ENCODE results near the gene KCNQ4.

DNA sequence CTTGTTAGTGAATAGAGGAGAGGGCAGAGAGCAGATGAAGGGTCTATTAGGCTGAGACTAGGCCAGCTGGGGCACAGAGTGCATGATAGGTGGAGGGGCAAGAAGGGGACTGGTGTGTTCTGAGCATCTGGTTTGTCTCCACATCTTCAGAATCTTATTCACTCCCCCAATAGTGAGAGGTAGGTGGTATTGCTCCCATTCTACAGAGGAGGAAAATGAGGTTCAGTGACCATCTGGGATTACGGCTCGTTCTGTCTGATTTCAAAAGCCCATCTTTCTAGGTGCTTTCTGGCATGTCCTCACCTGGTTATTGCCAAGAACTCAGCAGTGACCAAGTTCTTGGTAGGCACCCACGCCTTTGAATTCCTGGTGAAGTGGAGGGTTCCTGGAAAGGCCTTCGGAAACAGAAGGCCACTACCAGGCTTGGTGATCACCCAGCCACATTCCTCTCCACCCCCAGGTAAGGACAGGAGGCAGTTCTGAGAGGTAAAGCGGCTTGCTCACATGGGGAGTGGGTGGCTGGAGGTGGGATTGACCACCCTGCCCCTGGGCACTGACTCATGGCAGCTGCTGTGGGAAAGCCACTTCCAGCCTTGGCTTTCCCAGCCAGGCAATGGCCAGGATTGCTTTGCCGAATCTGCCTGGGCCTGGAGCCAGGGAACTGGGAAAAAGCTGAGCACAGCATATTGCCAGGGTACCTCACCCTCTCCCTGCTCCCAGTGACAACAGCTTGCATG, 97.4 kb downstream of the KCNQ4 start:
- TF ChIP-seq, protein P1, sequence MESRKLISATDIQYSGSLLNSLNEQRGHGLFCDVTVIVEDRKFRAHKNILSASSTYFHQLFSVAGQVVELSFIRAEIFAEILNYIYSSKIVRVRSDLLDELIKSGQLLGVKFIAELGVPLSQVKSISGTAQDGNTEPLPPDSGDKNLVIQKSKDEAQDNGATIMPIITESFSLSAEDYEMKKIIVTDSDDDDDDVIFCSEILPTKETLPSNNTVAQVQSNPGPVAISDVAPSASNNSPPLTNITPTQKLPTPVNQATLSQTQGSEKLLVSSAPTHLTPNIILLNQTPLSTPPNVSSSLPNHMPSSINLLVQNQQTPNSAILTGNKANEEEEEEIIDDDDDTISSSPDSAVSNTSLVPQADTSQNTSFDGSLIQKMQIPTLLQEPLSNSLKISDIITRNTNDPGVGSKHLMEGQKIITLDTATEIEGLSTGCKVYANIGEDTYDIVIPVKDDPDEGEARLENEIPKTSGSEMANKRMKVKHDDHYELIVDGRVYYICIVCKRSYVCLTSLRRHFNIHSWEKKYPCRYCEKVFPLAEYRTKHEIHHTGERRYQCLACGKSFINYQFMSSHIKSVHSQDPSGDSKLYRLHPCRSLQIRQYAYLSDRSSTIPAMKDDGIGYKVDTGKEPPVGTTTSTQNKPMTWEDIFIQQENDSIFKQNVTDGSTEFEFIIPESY (CRISPR knock-in tag; IDR thresholded peaks at IDR 0.05), result no peak
- no peak for TF ChIP-seq POLR2A (IDR thresholded peaks at IDR 0.05; ENCODE audit: insufficient read depth in 1 of 2, low read depth in 2 of 2, low read length in 2 of 2)
- TF ChIP-seq, protein P2, sequence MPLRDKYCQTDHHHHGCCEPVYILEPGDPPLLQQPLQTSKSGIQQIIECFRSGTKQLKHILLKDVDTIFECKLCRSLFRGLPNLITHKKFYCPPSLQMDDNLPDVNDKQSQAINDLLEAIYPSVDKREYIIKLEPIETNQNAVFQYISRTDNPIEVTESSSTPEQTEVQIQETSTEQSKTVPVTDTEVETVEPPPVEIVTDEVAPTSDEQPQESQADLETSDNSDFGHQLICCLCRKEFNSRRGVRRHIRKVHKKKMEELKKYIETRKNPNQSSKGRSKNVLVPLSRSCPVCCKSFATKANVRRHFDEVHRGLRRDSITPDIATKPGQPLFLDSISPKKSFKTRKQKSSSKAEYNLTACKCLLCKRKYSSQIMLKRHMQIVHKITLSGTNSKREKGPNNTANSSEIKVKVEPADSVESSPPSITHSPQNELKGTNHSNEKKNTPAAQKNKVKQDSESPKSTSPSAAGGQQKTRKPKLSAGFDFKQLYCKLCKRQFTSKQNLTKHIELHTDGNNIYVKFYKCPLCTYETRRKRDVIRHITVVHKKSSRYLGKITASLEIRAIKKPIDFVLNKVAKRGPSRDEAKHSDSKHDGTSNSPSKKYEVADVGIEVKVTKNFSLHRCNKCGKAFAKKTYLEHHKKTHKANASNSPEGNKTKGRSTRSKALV (CRISPR knock-in tag; IDR thresholded peaks at IDR 0.05), result no peak

Measured in HepG2 (cell line).